NCI-H1436 treated with DMSO at 0.1 percent for 48 hours (cell line): ENCODE data around the gene DPYD.

ENCODE experiments used
- DNase-seq: peaks from one replicate; lab custom pipeline; 2025; lab: John Stamatoyannopoulos, UW

The DPYD gene

GRCh38 chr1:97610102-97610501 lies 310.7 kb downstream of the DPYD start:
- no peak for DNase-seq

- DNase-seq, result no peak
Measured at GRCh38 chr1:97608272-97608671, 312.6 kb downstream of the DPYD start.

- DNase-seq, result no peak
Measured at GRCh38 chr1:97603776-97604175, 317.1 kb downstream of the DPYD start.

- no peak for DNase-seq
Measured at GRCh38 chr1:97603218-97603617, 317.6 kb downstream of the DPYD start.

GRCh38 chr1:97599447-97599846 lies 321.4 kb downstream of the DPYD start:
- no peak for DNase-seq

- DNase-seq, result no peak
Measured at GRCh38 chr1:97593192-97593591, 327.6 kb downstream of the DPYD start.

- no peak for DNase-seq
Measured at GRCh38 chr1:97588772-97589171, 332.1 kb downstream of the DPYD start.

- DNase-seq, result no peak
Measured at GRCh38 chr1:97581614-97582051, 339.2 kb downstream of the DPYD start.

- DNase-seq, result no peak
Measured at GRCh38 chr1:97577613-97578012, 343.2 kb downstream of the DPYD start.

GRCh38 chr1:97573553-97573952 lies 347.3 kb downstream of the DPYD start:
- no peak for DNase-seq

GRCh38 chr1:97572561-97572960 lies 348.3 kb downstream of the DPYD start:
- DNase-seq, result no peak

GRCh38 chr1:97571760-97572159 lies 349.1 kb downstream of the DPYD start:
- DNase-seq, result no peak

GRCh38 chr1:97570691-97571090 lies 350.1 kb downstream of the DPYD start:
- DNase-seq, result no peak

GRCh38 chr1:97567000-97567749 lies 353.7 kb downstream of the DPYD start:
- DNase-seq, result no peak

- no peak for DNase-seq
Measured at GRCh38 chr1:97565886-97566285, 354.9 kb downstream of the DPYD start.

GRCh38 chr1:97563926-97564325 lies 356.9 kb downstream of the DPYD start:
- no peak for DNase-seq

- DNase-seq, result no peak
Measured at GRCh38 chr1:97562081-97562480, 358.8 kb downstream of the DPYD start.

GRCh38 chr1:97560714-97561113 lies 360.1 kb downstream of the DPYD start:
- no peak for DNase-seq

GRCh38 chr1:97553971-97554370 lies 366.9 kb downstream of the DPYD start:
- no peak for DNase-seq

GRCh38 chr1:97551113-97551512 lies 369.7 kb downstream of the DPYD start:
- DNase-seq, result no peak

- DNase-seq, result no peak
Measured at GRCh38 chr1:97545446-97545845, 375.4 kb downstream of the DPYD start.

GRCh38 chr1:97540346-97540888 lies 380.4 kb downstream of the DPYD start:
- no peak for DNase-seq

- DNase-seq, result no peak
Measured at GRCh38 chr1:97538113-97538512, 382.7 kb downstream of the DPYD start.

GRCh38 chr1:97533358-97533757 lies 387.5 kb downstream of the DPYD start:
- no peak for DNase-seq
